NCI-H1105 (cell line): Measurements from ENCODE around the gene PEX11B.

Experiments used
- DNase-seq: peaks from one replicate; lab custom pipeline; 2025; lab: John Stamatoyannopoulos, UW

The PEX11B gene

GRCh38 chr1:145906954-145907753 lies 11.4 kb downstream of the PEX11B start:
- DNase-seq, result no peak

- no peak for DNase-seq
Measured at GRCh38 chr1:145901312-145902021, 17.1 kb downstream of the PEX11B start.

GRCh38 chr1:145898756-145899155 lies 19.8 kb downstream of the PEX11B start:
- no peak for DNase-seq

- no peak for DNase-seq
Measured at GRCh38 chr1:145897969-145898368, 20.5 kb downstream of the PEX11B start.

- no peak for DNase-seq
Measured at GRCh38 chr1:145895471-145895870, 23.0 kb downstream of the PEX11B start.

- no peak for DNase-seq
Measured at GRCh38 chr1:145893306-145894055, 25.0 kb downstream of the PEX11B start.

GRCh38 chr1:145892486-145893087 lies 25.9 kb downstream of the PEX11B start:
- DNase-seq, result no peak

GRCh38 chr1:145891587-145892485 lies 26.7 kb downstream of the PEX11B start:
- peak; percentile 96 for DNase-seq

- no peak for DNase-seq
Measured at GRCh38 chr1:145891143-145891542, 27.4 kb downstream of the PEX11B start.

- no peak for DNase-seq
Measured at GRCh38 chr1:145889722-145890121, 28.8 kb downstream of the PEX11B start.

GRCh38 chr1:145887631-145888030 lies 30.9 kb downstream of the PEX11B start:
- DNase-seq, result no peak

GRCh38 chr1:145886816-145887215 lies 31.7 kb downstream of the PEX11B start:
- DNase-seq, result no peak

GRCh38 chr1:145886390-145886789 lies 32.1 kb downstream of the PEX11B start:
- DNase-seq, result no peak

- DNase-seq, result peak; percentile 54
Measured at GRCh38 chr1:145885738-145886287, 32.7 kb downstream of the PEX11B start, which contains the start of gene ANKRD35. Gene ANKRD35 (minus strand): TSS chr1:145885866. CDS start chr1:145885758, 108 bp downstream.

- DNase-seq, result no peak
Measured at GRCh38 chr1:145884675-145885074, 33.8 kb downstream of the PEX11B start.

- DNase-seq, result peak; percentile 83
Measured at GRCh38 chr1:145879775-145880174, 38.7 kb downstream of the PEX11B start.

- no peak for DNase-seq
Measured at GRCh38 chr1:145878724-145879123, 39.8 kb downstream of the PEX11B start.

- no peak for DNase-seq
Measured at GRCh38 chr1:145877923-145878486, 40.5 kb downstream of the PEX11B start.

- DNase-seq, result no peak
Measured at GRCh38 chr1:145874646-145875045, 43.9 kb downstream of the PEX11B start.
